GM12878 (cell line): ENCODE results near the gene BCL2L14. TPM values are rescaled to one million over a fixed set of nuclear protein-coding genes. Genes with fewer than 3 reads are reported as not detected.

Source experiments
- CTCF ChIP-seq, 3 experiments: IDR thresholded peaks in 2 of 3; conservative IDR thresholded peaks in 1 of 3; 2 replicates each; pipeline ENCODE4 v1.5.1; 2011; ENCODE audit warnings: low read depth in 3 of 3, low read length in 3 of 3, mild to moderate bottlenecking in 3 of 3, control low read depth in 2 of 3, moderate library complexity in 2 of 3, inconsistent platforms in 1 of 3, mixed read lengths in 1 of 3; ENCODE audit not compliant: control insufficient read depth in 2 of 3, insufficient read depth in 1 of 3; ENCODE audit errors: extremely low read depth in 1 of 3
- EP300 ChIP-seq, 2 experiments: fragments of 150-350 bp in 1 of 2; IDR thresholded peaks; 2 replicates each; pipeline ENCODE4 v1.6.1; 2011 to 2012; ENCODE audit warnings: low read depth in 2 of 2, low read length in 2 of 2, borderline replicate concordance in 1 of 2, improper control_type of control experiment in 1 of 2, inconsistent platforms in 1 of 2; ENCODE audit not compliant: control insufficient read depth in 1 of 2
- HDGF ChIP-seq: fragments of 450-650 bp; IDR thresholded peaks from 2 replicates; pipeline ENCODE4 v1.6.1; 2016; ENCODE audit warnings: antibody characterized with exemption
- MTA3 ChIP-seq: IDR thresholded peaks from 2 replicates; pipeline ENCODE4 v1.6.1; 2012; ENCODE audit warnings: low read length, inconsistent platforms, borderline replicate concordance
- MYC ChIP-seq: IDR thresholded peaks from 2 replicates; pipeline ENCODE4 v1.6.1; 2011; ENCODE audit warnings: mild to moderate bottlenecking, low read length, moderate library complexity, inconsistent platforms; ENCODE audit not compliant: insufficient read depth, insufficient replicate concordance, insufficient read length, severe bottlenecking
- NFXL1 ChIP-seq: fragments of 450-650 bp; IDR thresholded peaks from 2 replicates; pipeline ENCODE4 v1.6.1; 2017; ENCODE audit warnings: antibody characterized with exemption, mild to moderate bottlenecking, borderline replicate concordance
- NKRF ChIP-seq: fragments of 450-650 bp; conservative IDR thresholded peaks from 2 replicates; pipeline ENCODE4 v1.6.1; 2017; ENCODE audit warnings: mild to moderate bottlenecking, moderate library complexity
- PBX3 ChIP-seq: IDR thresholded peaks from 2 replicates; pipeline ENCODE4 v1.6.1; 2011; ENCODE audit warnings: mild to moderate bottlenecking, low read depth, low read length, moderate library complexity; ENCODE audit not compliant: insufficient replicate concordance
- PRDM15 ChIP-seq: fragments of 450-650 bp; formaldehyde crosslinking; IDR thresholded peaks from 2 replicates; pipeline ENCODE4 v1.4.0; 2020; ENCODE audit warnings: mild to moderate bottlenecking, moderate library complexity
- RELA ChIP-seq: fragments of 450-650 bp; IDR thresholded peaks from 2 replicates; pipeline ENCODE4 v1.8.0; 2014; ENCODE audit warnings: borderline replicate concordance; ENCODE audit not compliant: partially characterized antibody
- SMAD5 ChIP-seq: IDR thresholded peaks from 2 replicates; pipeline ENCODE4 v1.6.1; 2016; ENCODE audit warnings: antibody characterized with exemption, low read depth
- SUZ12 ChIP-seq: fragments of 200-600 bp; sonication (generic); IDR thresholded peaks from one replicate; pipeline ENCODE4 v1.6.1; 2018; ENCODE audit warnings: antibody characterized with exemption, mild to moderate bottlenecking; ENCODE audit not compliant: unreplicated experiment
- ZNF24 ChIP-seq: fragments of 450-650 bp; IDR thresholded peaks from 2 replicates; pipeline ENCODE4 v1.6.1; 2017; ENCODE audit warnings: antibody characterized with exemption, mild to moderate bottlenecking
- ZNF592 ChIP-seq: fragments of 450-650 bp; IDR thresholded peaks from 2 replicates; pipeline ENCODE4 v1.6.1; 2017; ENCODE audit warnings: mild to moderate bottlenecking, moderate library complexity
- polyA plus RNA-seq, 11 experiments: library from polyadenylated mRNA; depleted of rRNA in 4 of 11; unstranded in 6 of 11; stranded (reverse) in 5 of 11; fragments of >200 nt; fragmentation: Nextera tagmentation in 4 of 11; fragmentation: Illumina TruSeq in 1 of 11; extraction: Ambion mirVana in 4 of 11; extraction: Trizol in 1 of 11; gene quantifications; 1 replicate in 1 of 11; 2 replicates in 10 of 11; pipeline versions ENCODE4 v1.2.1 to v1.2.3, GENCODE V29; 2011 to 2016; ENCODE audit warnings: inconsistent platforms in 2 of 11, missing spikeins in 2 of 11, low read depth in 1 of 11
- total RNA-seq, 4 experiments: library from RNA; depleted of rRNA in 3 of 4; stranded (reverse); fragments of >200 nt in 3 of 4; fragmentation: Illumina TruSeq in 1 of 4; extraction: Trizol in 1 of 4; gene quantifications; 2 replicates each; pipeline versions ENCODE4 v1.2.1 to v1.2.3, GENCODE V29; 2013 to 2021

BCL2L14 gene
- total and polyA plus RNA-seq, 10 of the 15 experiments (the other 5 are each of a cell fraction or from before 2014, with no cell fraction given): 0.59 to 2.5 (median 0.90) TPM

- TF ChIP-seq ZNF592 (no peak), MTA3 (peak; percentile 61; the same call in 1 of the 2 replicates), SMAD5 (no peak; the same call in 1 of the 2 replicates), NKRF (peak; percentile 6; the same call in 1 of the 2 replicates), EP300 (IDR thresholded peaks at IDR 0.05; ENCODE audit: borderline replicate concordance in 1 of 2, control insufficient read depth in 1 of 2, low read depth in 2 of 2, low read length in 2 of 2) (peak; percentile 92 to 94), HDGF (no peak), PBX3 (no peak), RELA (peak; percentile 90), CTCF (IDR thresholded peaks at IDR 0.05 in 2 of 3, conservative IDR thresholded peaks at IDR 0.05 in 1 of 3; ENCODE audit: control insufficient read depth in 2 of 3, extremely low read depth in 1 of 3, insufficient read depth in 1 of 3, low read depth in 3 of 3, low read length in 3 of 3) (no peak), ZNF24 (peak; percentile 59), PRDM15 (CRISPR knock-in tag) (no peak), MYC (no peak), NFXL1 (no peak), SUZ12 (no peak)
Observed at GRCh38 chr12:12024911-12025682, 45.6 kb upstream of the BCL2L14 start (continued).
